Activated CD8-positive, alpha-beta T cell treated with anti-CD3 and anti-CD28 coated beads, Interleukin-2, amount 10 ng/mL, durations not matched to agents 7 days and 5 days (primary cell): ENCODE data around the gene TSTD1. TPM values are rescaled to one million over a fixed set of nuclear protein-coding genes. Genes with fewer than 3 reads are reported as not detected.
"Not testable (repeated sequence)": the region's sequence is repeated elsewhere in the genome, so short reads cannot be mapped to it uniquely, and the experiment has no call there.

Source experiments
- ATAC-seq: fragments of 150-1000 bp; cut with Tn5 transposase; one replicate; pipeline ENCODE4 v1.10.0; 2021; ENCODE audit warnings: moderate library complexity
- CTCF ChIA-PET: fragments of 350-600 bp; sonication (Branson Sonifier 250); formaldehyde crosslinking; loops from one replicate; lab custom pipeline; 2021; ENCODE audit warnings: antibody characterized with exemption; lab: Charles Lee
- POLR2A ChIA-PET: fragments of 350-600 bp; sonication (Branson Sonifier 250); formaldehyde crosslinking; loops from one replicate; lab custom pipeline; 2021; ENCODE audit warnings: antibody characterized with exemption; lab: Charles Lee
- DNase-seq: peaks from one replicate; pipeline ENCODE4 v3.0.0-alpha.2; 2020
- H3K27ac Mint-ChIP-seq: one replicate; pipeline ENCODE4 v1.8.0; 2021; ENCODE audit warnings: mild to moderate bottlenecking, mixed read lengths
- H3K27me3 Mint-ChIP-seq: one replicate; pipeline ENCODE4 v1.8.0; 2021; ENCODE audit warnings: low read depth, mixed read lengths
- H3K36me3 Mint-ChIP-seq: one replicate; pipeline ENCODE4 v1.8.0; 2021; ENCODE audit warnings: low read depth, mixed read lengths
- H3K4me1 Mint-ChIP-seq: one replicate; pipeline ENCODE4 v1.8.0; 2021; ENCODE audit warnings: low read depth, mixed read lengths
- H3K4me3 Mint-ChIP-seq: one replicate; pipeline ENCODE4 v1.8.0; 2021; ENCODE audit warnings: mild to moderate bottlenecking, mixed read lengths
- H3K9me3 Mint-ChIP-seq: one replicate; pipeline ENCODE4 v1.8.0; 2022; ENCODE audit warnings: mixed read lengths; ENCODE audit not compliant: insufficient read depth
- total RNA-seq, 2 experiments: library from RNA; stranded (reverse); gene quantifications; one replicate each; pipeline ENCODE4 v1.2.3, GENCODE V29; 2021

Gene TSTD1
- total RNA-seq, 2 experiments from 2014 or later: 63.2 to 63.3 TPM

- CTCF ChIA-PET: interaction anchor here (1.6 to 10.7 kb wide), 4 partner anchors 18 to 58 kb away, joined by 10 to 114 read pairs (median 23); partner anchors contain the start of genes ARHGAP30 and F11R
- peaks cover 62% of the 10 kb centered on the region for H3K4me1 Mint-ChIP-seq
- H3K4me3 Mint-ChIP-seq: peak overlapping the region; percentile 91
- peak overlapping the region; percentile 94 for H3K27ac Mint-ChIP-seq
- POLR2A ChIA-PET: interaction anchor here (1.0 to 5.7 kb wide), 7 partner anchors 15 to 271 kb away, joined by 3 to 39 read pairs (median 4); partner anchors contain the start of genes ARHGAP30, F11R and KLHDC9
- H3K9me3 Mint-ChIP-seq: no peaks in the 10 kb centered on the region
- DNase-seq (no peak), ATAC-seq (peak; percentile 5)
- H3K27me3 Mint-ChIP-seq: no peaks in the 10 kb centered on the region
- peaks cover 57% of the 10 kb centered on the region for H3K36me3 Mint-ChIP-seq
Measured at GRCh38 chr1:161039154-161039545, 386 bp upstream of the TSTD1 start.

DNA sequence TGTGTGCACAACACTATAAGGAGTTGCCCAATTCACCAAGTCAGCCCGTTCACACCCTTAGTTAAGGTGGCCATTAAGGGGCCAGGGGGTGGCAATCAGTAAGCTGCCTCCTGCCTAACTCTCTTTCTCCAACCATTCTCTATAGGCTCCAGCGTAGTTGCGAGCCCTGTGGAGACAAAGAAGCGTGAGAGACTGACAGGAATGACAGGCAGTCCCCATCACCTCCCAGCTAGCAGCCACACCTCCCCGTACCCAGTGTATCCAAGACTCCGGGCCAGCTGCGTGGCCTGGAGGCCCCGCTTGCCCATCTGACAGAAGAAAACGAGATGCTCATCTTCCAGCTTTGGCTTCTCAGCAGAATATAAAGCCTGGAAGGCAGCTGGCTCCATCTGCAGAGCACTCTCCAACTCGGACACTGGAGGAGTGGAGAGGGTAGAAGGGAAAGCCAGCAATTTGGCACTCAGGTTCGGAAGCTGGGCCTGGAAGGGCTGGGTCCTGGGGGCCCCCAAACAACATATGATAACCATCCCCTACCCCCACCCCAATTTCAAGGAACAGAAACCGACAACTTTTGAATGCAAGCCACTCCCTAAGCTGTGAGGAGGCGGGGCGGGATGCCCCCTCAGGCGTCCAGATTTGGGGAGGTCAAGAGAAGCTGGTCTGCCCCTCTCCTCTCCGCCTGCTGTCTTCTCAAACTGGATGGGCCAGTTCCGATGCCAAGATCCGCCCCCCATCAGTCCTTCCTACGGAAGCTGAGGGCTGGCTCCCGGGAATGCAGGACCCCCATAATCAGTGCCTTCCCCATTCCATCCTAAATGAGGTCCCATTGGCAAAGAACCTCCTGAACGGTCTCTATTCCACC, 872 bp downstream of the TSTD1 start:
- Mint-ChIP-seq H3K4me1 (peaks cover 61% of the 10 kb centered on the region), H3K27ac (peak overlapping the region; percentile 94), H3K4me3 (peak overlapping the region; percentile 91), H3K36me3 (peaks cover 52% of the 10 kb centered on the region), H3K9me3 (no peaks in the 10 kb centered on the region), H3K27me3 (no peaks in the 10 kb centered on the region)
- ATAC-seq: no peak
- DNase-seq: no peak
- POLR2A ChIA-PET: interaction anchor here (1.0 to 5.7 kb wide), 6 partner anchors 14 to 89 kb away, joined by 3 to 39 read pairs (median 4); partner anchors contain the start of genes ARHGAP30, F11R and KLHDC9
- CTCF ChIA-PET: interaction anchor here (1.1 to 10.7 kb wide), 5 partner anchors 17 to 59 kb away, joined by 3 to 114 read pairs (median 10); partner anchors contain the start of genes ARHGAP30 and F11R

- H3K9me3 Mint-ChIP-seq: no peaks in the 10 kb centered on the region
- H3K4me3 Mint-ChIP-seq: no peak overlapping the region
- peaks cover 18% of the 10 kb centered on the region for H3K36me3 Mint-ChIP-seq
- H3K4me1 Mint-ChIP-seq: peaks cover 35% of the 10 kb centered on the region
- no peaks in the 10 kb centered on the region for H3K27me3 Mint-ChIP-seq
- POLR2A ChIA-PET: interaction anchor here (0.7 to 1.6 kb wide), 3 partner anchors 12 to 233 kb away, joined by 3 to 8 read pairs (median 6); partner anchors contain the start of genes F11R and USF1
- ATAC-seq: no peak
- CTCF ChIA-PET: interaction anchor here (2.3 kb wide), 1 partner anchor 13 kb away, joined by 12 read pairs; the partner anchor contains the start of gene F11R
- DNase-seq: no peak
- no peak overlapping the region for H3K27ac Mint-ChIP-seq
Measured at GRCh38 chr1:161033751-161034150, 5.0 kb downstream of the TSTD1 start.

DNA sequence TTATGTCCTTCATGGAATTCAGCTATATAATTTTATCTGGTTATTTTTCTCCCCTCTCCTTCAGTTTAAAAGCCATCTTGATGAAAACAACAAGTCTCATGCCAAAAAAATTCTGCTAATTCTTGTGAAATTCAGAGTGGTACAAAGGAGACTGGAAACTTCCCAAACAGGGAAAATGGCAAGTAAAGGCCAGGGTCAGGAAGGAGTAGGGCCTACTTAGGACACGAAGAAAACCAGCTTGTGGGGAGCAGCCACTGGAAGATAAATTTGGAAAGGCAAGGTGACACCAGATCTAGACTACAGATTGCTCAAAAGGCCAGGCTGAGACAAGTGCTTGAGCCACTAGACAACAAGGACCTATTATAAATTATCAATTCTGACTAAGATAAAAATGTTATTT, 6.4 kb downstream of the TSTD1 start:
- no peak for ATAC-seq
- Mint-ChIP-seq H3K4me3 (no peak overlapping the region), H3K9me3 (no peaks in the 10 kb centered on the region), H3K27ac (no peak overlapping the region), H3K36me3 (peaks cover 15% of the 10 kb centered on the region), H3K4me1 (peaks cover 27% of the 10 kb centered on the region), H3K27me3 (no peaks in the 10 kb centered on the region)
- CTCF ChIA-PET: interaction anchor here (0.9 to 2.3 kb wide), 3 partner anchors 12 to 351 kb away, joined by 3 to 12 read pairs (median 3); partner anchors contain the start of gene F11R
- DNase-seq: no peak
- POLR2A ChIA-PET: interaction anchor here (1.3 kb wide), 1 partner anchor 37 kb away, joined by 4 read pairs; the partner anchor contains the start of gene ARHGAP30

DNA sequence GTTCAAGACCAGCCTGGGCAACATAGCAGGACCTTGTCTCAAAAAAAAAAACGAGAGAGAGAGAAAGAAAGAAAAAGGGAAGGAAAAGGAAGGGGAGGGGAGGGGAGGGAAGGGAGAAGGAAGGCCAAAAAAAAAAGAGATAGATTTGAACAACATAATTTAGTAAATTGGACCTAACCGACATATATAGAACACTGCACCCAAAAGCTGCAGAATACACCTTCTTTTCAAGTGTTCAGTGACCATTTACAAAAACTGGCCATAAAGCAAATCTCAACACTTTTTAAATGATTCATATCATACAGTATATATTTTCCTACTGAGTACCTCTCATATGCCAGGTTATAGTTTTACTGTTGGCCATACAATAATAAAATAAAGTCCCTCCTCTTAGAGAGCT, 6.9 kb downstream of the TSTD1 start:
- H3K9me3 Mint-ChIP-seq: no peaks in the 10 kb centered on the region
- POLR2A ChIA-PET: interaction anchor here (0.6 to 1.3 kb wide), 2 partner anchors 37 to 38 kb away, joined by 4 to 5 read pairs; partner anchors contain the start of gene ARHGAP30
- no peak for DNase-seq
- no peak for ATAC-seq
- H3K27me3 Mint-ChIP-seq: no peaks in the 10 kb centered on the region
- no peak overlapping the region for H3K27ac Mint-ChIP-seq
- peaks cover 22% of the 10 kb centered on the region for H3K4me1 Mint-ChIP-seq
- no peak overlapping the region for H3K4me3 Mint-ChIP-seq
- CTCF ChIA-PET: interaction anchor here (0.6 to 1.0 kb wide), 3 partner anchors 23 to 350 kb away, joined by 3 read pairs; no protein-coding TSS in a partner anchor
- peaks cover 14% of the 10 kb centered on the region for H3K36me3 Mint-ChIP-seq

GRCh38 chr1:161029466-161029865, 9.3 kb downstream of the TSTD1 start:
- POLR2A ChIA-PET, ATAC-seq, H3K9me3 Mint-ChIP-seq, DNase-seq, H3K4me3 Mint-ChIP-seq, H3K27me3 Mint-ChIP-seq, H3K27ac Mint-ChIP-seq: not testable (repeated sequence)
- CTCF ChIA-PET: interaction anchor here (1.0 kb wide), 1 partner anchor 36 kb away, joined by 3 read pairs; no protein-coding TSS in a partner anchor
- H3K36me3 Mint-ChIP-seq: peaks cover 10% of the 10 kb centered on the region
- H3K4me1 Mint-ChIP-seq: peaks cover 14% of the 10 kb centered on the region

DNA sequence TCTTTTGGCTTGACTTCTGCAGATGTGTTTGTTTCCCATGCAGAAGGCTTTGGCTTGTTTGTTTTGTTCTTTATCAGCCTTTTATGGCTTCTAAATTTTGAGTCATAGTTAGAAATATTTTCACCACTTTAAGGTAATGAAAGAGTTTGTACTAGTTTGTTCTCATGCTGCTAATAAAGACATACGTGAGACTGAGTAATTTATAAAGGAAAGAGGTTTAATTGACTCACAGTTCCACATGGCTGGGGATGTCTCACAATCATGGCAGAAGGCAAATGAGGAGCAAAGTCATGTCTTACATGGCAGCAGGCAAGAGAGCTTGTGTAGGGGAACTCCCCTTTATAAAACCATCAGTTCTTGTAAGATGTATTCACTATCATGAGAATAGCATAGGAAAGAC, 11.8 kb downstream of the TSTD1 start:
- ATAC-seq, H3K27me3 Mint-ChIP-seq, H3K4me3 Mint-ChIP-seq, H3K4me1 Mint-ChIP-seq, H3K9me3 Mint-ChIP-seq, DNase-seq, H3K27ac Mint-ChIP-seq, H3K36me3 Mint-ChIP-seq: not testable (repeated sequence)
- ChIA-PET POLR2A (interaction anchor here (0.6 kb wide), 1 partner anchor 85 kb away, joined by 3 read pairs; no protein-coding TSS in a partner anchor), CTCF (interaction anchor here (0.9 to 1.9 kb wide), 3 partner anchors 14 to 37 kb away, joined by 3 to 4 read pairs (median 3); partner anchors contain the start of gene USF1)

GRCh38 chr1:161022432-161022831, 16.3 kb downstream of the TSTD1 start:
- not testable (repeated sequence) for H3K36me3 Mint-ChIP-seq, H3K27me3 Mint-ChIP-seq, ATAC-seq, DNase-seq, H3K27ac Mint-ChIP-seq, H3K4me3 Mint-ChIP-seq, H3K9me3 Mint-ChIP-seq
- ChIA-PET CTCF (interaction anchor here (0.8 to 2.5 kb wide), 3 partner anchors 12 to 25 kb away, joined by 4 to 22 read pairs (median 4); no protein-coding TSS in a partner anchor), POLR2A (interaction anchor here (1.3 to 3.2 kb wide), 3 partner anchors 9 to 23 kb away, joined by 6 to 28 read pairs (median 15); partner anchors contain the start of genes TSTD1 and USF1)
- H3K4me1 Mint-ChIP-seq: peaks cover 42% of the 10 kb centered on the region

DNA sequence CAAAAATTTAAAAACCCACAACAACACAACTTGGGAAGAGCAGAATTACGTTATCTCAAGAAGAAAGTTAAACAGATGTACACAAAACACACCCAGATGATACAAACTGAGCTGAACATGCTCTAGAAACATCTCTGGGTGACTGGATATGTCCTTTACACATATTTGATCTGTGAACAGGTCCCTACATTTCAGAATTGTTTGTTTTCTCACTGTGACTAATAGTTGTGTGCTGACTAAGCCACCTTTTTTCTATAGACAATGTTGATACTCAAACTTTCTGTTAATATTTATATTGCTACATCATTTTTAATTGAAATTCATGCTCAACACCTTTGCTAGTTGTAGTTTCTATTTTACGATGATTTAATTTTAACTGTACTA, 16.8 kb downstream of the TSTD1 start:
- Mint-ChIP-seq H3K4me1 (peaks cover 42% of the 10 kb centered on the region), H3K27ac (no peak overlapping the region), H3K4me3 (peak overlapping the region; percentile 87), H3K9me3 (no peaks in the 10 kb centered on the region), H3K36me3 (peaks cover 1% of the 10 kb centered on the region), H3K27me3 (peaks cover 2% of the 10 kb centered on the region)
- DNase-seq (no peak), ATAC-seq (no peak)
- POLR2A ChIA-PET: interaction anchor here (0.6 to 3.2 kb wide), 7 partner anchors 9 to 106 kb away, joined by 3 to 28 read pairs (median 6); partner anchors contain the start of genes ARHGAP30, TSTD1 and USF1
- CTCF ChIA-PET: interaction anchor here (0.8 to 2.5 kb wide), 6 partner anchors 12 to 75 kb away, joined by 4 to 22 read pairs (median 8); partner anchors contain the start of genes TSTD1 and USF1

GRCh38 chr1:161021165-161021969, 17.4 kb downstream of the TSTD1 start:
- Mint-ChIP-seq H3K4me1 (peaks cover 43% of the 10 kb centered on the region), H3K27ac (peak overlapping the region; percentile 79), H3K4me3 (peak overlapping the region; percentile 87), H3K9me3 (no peaks in the 10 kb centered on the region), H3K27me3 (peaks cover 2% of the 10 kb centered on the region), H3K36me3 (no peaks in the 10 kb centered on the region)
- ATAC-seq (peak; percentile 95), DNase-seq (peak; percentile 90)
- ChIA-PET CTCF (interaction anchor here (0.8 to 2.5 kb wide), 10 partner anchors 9 to 76 kb away, joined by 3 to 22 read pairs (median 5); partner anchors contain the start of genes TSTD1 and USF1), POLR2A (interaction anchor here (0.6 to 3.2 kb wide), 15 partner anchors 8 to 309 kb away, joined by 3 to 28 read pairs (median 3); partner anchors contain the start of genes ARHGAP30, CD48, TSTD1 and USF1)
